Spinal cord (tissue), 10 donors: ENCODE results near the gene KRTAP22-2. TPM values are rescaled to one million over a fixed set of nuclear protein-coding genes. Genes with fewer than 3 reads are reported as not detected.

Experiments used
- DNase-seq, 6 donors: peaks; one replicate each; pipeline versions ENCODE4 v3.0.0 to v3.0.0-alpha.2; 2013 to 2015; ENCODE audit warnings: low spot score in 6 of 6, low read depth in 4 of 6
- H3K27ac ChIP-seq: one replicate; pipeline ENCODE4 v1.5.1; 2013; ENCODE audit warnings: low read depth, low read length, control low read depth
- H3K27me3 ChIP-seq: one replicate; pipeline ENCODE4 v1.6.1; 2013; ENCODE audit warnings: low read length; ENCODE audit not compliant: control insufficient read depth, insufficient read depth
- H3K36me3 ChIP-seq: one replicate; pipeline ENCODE4 v1.6.1; 2013; ENCODE audit warnings: low read length; ENCODE audit not compliant: control insufficient read depth, insufficient read depth
- H3K4me1 ChIP-seq: one replicate; pipeline ENCODE4 v1.6.1; 2013; ENCODE audit warnings: low read length; ENCODE audit not compliant: control insufficient read depth, insufficient read depth
- H3K4me3 ChIP-seq: one replicate; pipeline ENCODE4 v1.5.1; 2013; ENCODE audit warnings: low read depth, low read length, control low read depth
- H3K9me3 ChIP-seq: one replicate; pipeline ENCODE4 v1.6.1; 2013; ENCODE audit warnings: low read length; ENCODE audit not compliant: control insufficient read depth, insufficient read depth
- WGBS: methylation state at CpG from one replicate; pipeline ENCODE4 v1.1.5; 2013; ENCODE audit warnings: missing lambda C conversion rate; ENCODE audit not compliant: insufficient coverage; 5-methylcytosine and 5-hydroxymethylcytosine counted together
- polyA plus RNA-seq, 2 donors: library from polyadenylated mRNA; unstranded; fragments of 120-200 nt; gene quantifications; one replicate each; pipeline ENCODE4 v1.2.1, GENCODE V29; 2013; ENCODE audit not compliant: insufficient read length in 2 of 2
- total RNA-seq, 2 donors: library from RNA; depleted of rRNA in 1 of 2; stranded (reverse); fragments of 120-200 nt in 1 of 2; fragments of >200 nt in 1 of 2; gene quantifications; one replicate each; pipeline versions ENCODE4 v1.2.3 to v1.2.4, GENCODE V29; 2013 to 2014
- donor health status: healthy.

Gene KRTAP22-2
- total and polyA plus RNA-seq, 4 donors = not detected

DNA sequence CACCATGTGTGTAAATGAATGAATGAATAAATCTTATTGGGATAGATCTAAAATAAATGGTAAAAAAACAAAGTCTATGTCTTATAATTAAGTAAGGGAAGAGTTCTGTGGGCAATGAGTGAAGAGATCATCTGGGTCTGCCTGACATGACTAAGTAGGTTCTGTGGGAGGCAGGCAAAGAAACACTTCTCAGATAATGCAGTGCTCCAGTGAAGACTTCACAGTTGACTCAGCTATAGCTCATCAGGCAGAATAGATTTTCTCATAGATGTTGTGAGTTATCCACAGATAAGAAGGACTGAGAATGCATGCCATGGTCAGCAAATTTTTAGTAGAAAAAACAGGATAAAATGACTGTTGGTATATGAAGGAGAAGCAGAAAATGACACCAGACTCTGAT, 12.4 kb downstream of the KRTAP22-2 start:
- Histone ChIP-seq H3K27me3 (no peaks in the 10 kb centered on the region), H3K4me3 (no peak overlapping the region)

GRCh38 chr21:30567617-30568016, 22.6 kb downstream of the KRTAP22-2 start:
- no peak overlapping the region for H3K27ac ChIP-seq
- H3K4me1 ChIP-seq = no peaks in the 10 kb centered on the region
- no peaks in the 10 kb centered on the region for H3K36me3 ChIP-seq
- H3K27me3 ChIP-seq = no peaks in the 10 kb centered on the region
- DNase-seq = no peak
- H3K9me3 ChIP-seq = no peaks in the 10 kb centered on the region
- H3K4me3 ChIP-seq = no peak overlapping the region

More for the DNA sequence above, 12.4 kb downstream of the KRTAP22-2 start:
- Histone ChIP-seq H3K36me3 (no peaks in the 10 kb centered on the region), H3K4me1 (no peaks in the 10 kb centered on the region), H3K9me3 (no peaks in the 10 kb centered on the region), H3K27ac (no peak overlapping the region)
- DNase-seq = no peak

DNA sequence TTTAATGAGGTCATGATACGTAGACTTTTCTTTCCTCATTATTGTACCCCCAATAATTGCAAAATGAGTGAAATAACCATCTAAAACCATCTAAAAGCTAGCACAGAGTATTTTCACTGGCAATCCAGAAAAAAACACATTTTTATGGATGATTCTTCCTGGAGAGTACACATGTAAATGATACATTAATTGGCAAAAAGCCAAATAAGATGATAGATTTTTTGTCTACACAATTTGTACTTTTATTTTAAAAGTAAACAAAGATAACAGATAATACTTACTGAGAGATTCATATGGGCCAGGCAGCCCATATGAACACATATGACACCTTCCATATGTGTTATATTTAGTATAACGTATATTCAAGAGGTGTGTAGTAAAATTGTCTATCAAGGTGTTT, 26.6 kb downstream of the KRTAP22-2 start:
- no peak for DNase-seq
- Histone ChIP-seq H3K36me3 (no peaks in the 10 kb centered on the region), H3K4me3 (no peak overlapping the region), H3K27ac (no peak overlapping the region), H3K27me3 (no peaks in the 10 kb centered on the region), H3K4me1 (no peaks in the 10 kb centered on the region), H3K9me3 (no peaks in the 10 kb centered on the region)
- no CpG with 5 or more reads among the region's 2 CpGs for WGBS

DNA sequence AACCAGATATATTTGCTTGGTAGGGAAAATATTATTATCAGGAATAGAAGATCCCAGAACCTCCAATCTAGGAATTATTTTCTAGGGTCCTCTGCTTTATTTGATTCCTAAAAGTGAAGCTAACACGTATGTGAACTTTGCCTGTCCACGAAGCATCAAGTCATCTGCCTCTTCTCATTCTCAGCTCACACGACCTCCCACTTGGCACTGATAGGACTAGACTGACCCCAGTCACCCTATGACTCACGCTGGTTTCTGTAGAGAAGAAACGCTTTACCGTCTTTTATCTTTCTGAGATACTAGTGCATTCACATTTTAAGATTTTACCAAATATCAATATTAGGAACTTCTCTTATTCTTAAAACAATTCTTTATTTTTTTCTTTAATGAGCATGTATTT, 27.1 kb downstream of the KRTAP22-2 start:
- H3K27ac ChIP-seq = no peak overlapping the region
- 75% methylated on average over 6 of the region's 6 CpGs for WGBS
- no peaks in the 10 kb centered on the region for H3K4me1 ChIP-seq
- no peaks in the 10 kb centered on the region for H3K27me3 ChIP-seq
- DNase-seq = no peak
- no peaks in the 10 kb centered on the region for H3K36me3 ChIP-seq
- H3K4me3 ChIP-seq = no peak overlapping the region
- H3K9me3 ChIP-seq = no peaks in the 10 kb centered on the region

DNA sequence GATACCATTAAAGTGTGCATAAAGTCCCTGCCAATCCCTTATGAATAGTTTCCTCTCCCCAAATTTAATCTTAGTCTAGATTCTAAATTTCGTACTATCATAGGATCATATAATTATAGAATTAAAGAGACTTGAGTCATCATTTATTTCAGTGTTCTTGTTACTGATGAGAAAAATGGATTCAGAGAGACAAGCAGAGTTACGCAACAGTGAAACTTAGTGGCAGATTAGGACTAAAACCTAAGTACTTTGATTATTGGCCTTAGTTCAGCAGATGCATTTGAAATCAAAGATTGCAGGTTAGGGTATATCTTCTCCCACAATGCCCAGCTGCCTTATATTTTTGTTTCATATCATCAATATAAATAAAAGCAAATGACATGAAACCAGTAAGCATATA, 28.2 kb downstream of the KRTAP22-2 start:
- no peak overlapping the region for H3K27ac ChIP-seq
- no peak for DNase-seq
- 80% methylated on average over 1 of the region's 2 CpGs for WGBS

GRCh38 chr21:30561264-30561895, 28.8 kb downstream of the KRTAP22-2 start, which contains the start of gene KRTAP19-7:
KRTAP19-7 (minus strand) TSS chr21:30561314; CDS start chr21:30561289, 25 bp downstream.
- Histone ChIP-seq H3K27ac (no peak within 1 kb of the TSS), H3K4me1 (no peaks in the 10 kb centered on the region), H3K4me3 (no peak within 1 kb of the TSS), H3K9me3 (no peaks in the 10 kb centered on the region), H3K36me3 (no peaks in the 10 kb centered on the region), H3K27me3 (no peaks in the 10 kb centered on the region)
- peak in 1 of 6 donors; percentile 33 for DNase-seq
- WGBS = no CpG with 5 or more reads among the region's 2 CpGs

More for the DNA sequence above, 28.2 kb downstream of the KRTAP22-2 start:
- Histone ChIP-seq H3K4me1 (no peaks in the 10 kb centered on the region), H3K4me3 (no peak overlapping the region), H3K27me3 (no peaks in the 10 kb centered on the region), H3K36me3 (no peaks in the 10 kb centered on the region), H3K9me3 (no peaks in the 10 kb centered on the region)

DNA sequence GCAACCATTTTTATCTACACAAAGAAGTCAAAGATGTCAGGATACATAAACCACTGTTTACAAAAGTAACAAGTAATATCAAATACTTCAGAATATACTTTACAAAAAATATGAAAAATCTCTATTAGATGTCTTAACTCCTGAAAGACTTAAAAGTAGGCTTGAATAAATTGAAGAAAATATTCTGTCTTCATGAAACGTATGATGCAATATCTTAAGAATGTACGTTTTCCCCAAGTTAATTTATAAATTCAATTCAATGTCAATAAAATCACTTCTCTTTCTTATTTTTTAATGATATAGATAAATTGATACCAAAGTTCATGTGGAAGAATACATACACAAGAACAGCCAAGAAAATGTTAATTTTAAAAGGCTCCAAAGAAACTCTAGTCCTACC, 35.1 kb downstream of the KRTAP22-2 start:
- Histone ChIP-seq H3K4me1 (no peaks in the 10 kb centered on the region), H3K27me3 (no peaks in the 10 kb centered on the region), H3K4me3 (no peak overlapping the region), H3K36me3 (no peaks in the 10 kb centered on the region), H3K9me3 (peaks cover 3% of the 10 kb centered on the region), H3K27ac (no peak overlapping the region)
- no peak for DNase-seq
- no CpG with 5 or more reads among the region's 2 CpGs for WGBS

DNA sequence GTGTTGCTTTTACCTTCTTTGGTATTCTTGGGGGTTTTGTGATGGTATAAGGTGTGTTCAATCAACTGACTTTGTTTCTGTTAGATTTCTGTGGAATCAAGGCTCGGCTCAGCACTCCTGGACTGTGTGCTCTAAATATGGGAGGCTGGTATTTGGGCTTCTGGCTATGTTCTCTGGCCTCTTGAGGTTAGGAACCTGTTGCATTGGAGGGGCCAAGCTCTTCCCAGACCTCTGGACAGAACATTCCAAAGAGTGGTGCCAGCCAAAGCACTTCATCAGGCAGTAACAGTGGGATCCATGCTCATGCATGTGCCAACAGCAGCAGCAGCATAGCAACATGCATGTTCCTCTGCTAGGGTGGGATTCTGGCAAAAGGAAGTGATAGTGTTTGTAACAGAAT, 37.4 kb downstream of the KRTAP22-2 start:
- peaks cover 3% of the 10 kb centered on the region for H3K9me3 ChIP-seq
- no peak for DNase-seq
- no peaks in the 10 kb centered on the region for H3K36me3 ChIP-seq
- H3K4me1 ChIP-seq = no peaks in the 10 kb centered on the region
- H3K27ac ChIP-seq = no peak overlapping the region
- no peak overlapping the region for H3K4me3 ChIP-seq
- 75% methylated on average over 1 of the region's 1 CpG for WGBS
- H3K27me3 ChIP-seq = no peaks in the 10 kb centered on the region

- WGBS = no CpG with 5 or more reads among the region's 1 CpG
- DNase-seq = no peak
- Histone ChIP-seq H3K4me3 (no peak within 1 kb of the TSS), H3K36me3 (no peaks in the 10 kb centered on the region), H3K4me1 (no peaks in the 10 kb centered on the region), H3K9me3 (no peaks in the 10 kb centered on the region), H3K27me3 (no peaks in the 10 kb centered on the region), H3K27ac (no peak within 1 kb of the TSS)
Observed at GRCh38 chr21:30541764-30542163, 48.4 kb downstream of the KRTAP22-2 start, which contains the start of gene KRTAP19-6. KRTAP19-6 (minus strand) TSS chr21:30541864; CDS start chr21:30541833, 31 bp downstream.
